NCI-H146 treated with DMSO at 0.1 percent for 48 hours (cell line): ENCODE results near the gene DBNL.

Source experiments
- DNase-seq: peaks from one replicate; lab custom pipeline; 2025; ENCODE audit not compliant: unreplicated experiment; lab: John Stamatoyannopoulos, UW

The DBNL gene

DNA sequence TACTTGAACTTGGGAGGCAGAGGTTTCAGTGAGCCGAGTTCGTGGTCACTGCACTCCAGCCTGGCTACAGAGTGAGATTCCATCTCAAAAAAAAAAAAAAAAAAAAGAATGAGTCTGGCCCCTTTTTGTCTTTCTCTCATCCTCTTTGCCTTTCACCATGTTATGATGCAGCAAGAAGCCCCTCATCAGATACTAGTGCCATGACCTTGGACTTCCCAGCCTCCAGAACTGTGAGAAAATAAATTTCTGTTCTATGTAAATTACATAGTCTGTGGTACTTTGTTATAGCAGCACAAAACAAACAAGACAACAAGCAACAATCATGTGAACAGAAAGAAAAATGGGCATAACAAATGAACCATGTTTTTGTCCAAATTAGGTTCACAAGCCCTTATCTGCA lies 2.3 kb upstream of the DBNL start:
- DNase-seq, result no peak

GRCh38 chr7:44043902-44044301 lies 600 bp upstream of the DBNL start:
- no peak for DNase-seq

GRCh38 chr7:44045226-44046014 lies 918 bp downstream of the DBNL start:
- no peak for DNase-seq

- DNase-seq, result no peak
Observed at GRCh38 chr7:44046321-44047061, 2.0 kb downstream of the DBNL start.

GRCh38 chr7:44048031-44048795 lies 3.7 kb downstream of the DBNL start:
- DNase-seq, result no peak

GRCh38 chr7:44050121-44050914 lies 5.8 kb downstream of the DBNL start:
- no peak for DNase-seq

- no peak for DNase-seq
Observed at GRCh38 chr7:44050915-44051560, 6.5 kb downstream of the DBNL start.

DNA sequence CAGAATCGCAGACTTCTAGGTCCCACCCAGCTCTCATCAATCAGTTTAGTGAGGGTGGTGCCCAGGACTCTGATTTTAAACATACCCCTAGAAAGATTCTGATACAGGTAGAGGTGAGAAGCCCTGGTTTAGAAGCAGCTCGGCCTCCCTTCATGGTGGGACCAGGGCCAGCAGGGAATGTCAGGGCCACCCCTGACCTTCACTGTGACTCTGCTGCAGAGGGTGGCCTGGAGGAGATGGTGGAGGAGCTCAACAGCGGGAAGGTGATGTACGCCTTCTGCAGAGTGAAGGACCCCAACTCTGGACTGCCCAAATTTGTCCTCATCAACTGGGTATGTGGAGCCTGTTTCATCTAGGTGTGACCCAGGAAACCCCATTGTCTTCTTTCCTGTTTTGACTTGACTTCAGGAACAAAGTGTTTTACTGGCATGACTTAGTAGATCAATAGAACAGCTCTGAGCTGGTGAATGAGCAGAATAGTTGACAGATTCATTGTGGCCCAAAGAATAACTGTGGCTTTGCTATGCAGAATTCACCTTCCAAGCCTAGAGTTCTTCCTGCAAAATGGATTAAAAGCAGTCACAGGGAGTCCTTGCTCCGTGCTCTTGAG lies 7.2 kb downstream of the DBNL start:
- DNase-seq, result no peak

DNA sequence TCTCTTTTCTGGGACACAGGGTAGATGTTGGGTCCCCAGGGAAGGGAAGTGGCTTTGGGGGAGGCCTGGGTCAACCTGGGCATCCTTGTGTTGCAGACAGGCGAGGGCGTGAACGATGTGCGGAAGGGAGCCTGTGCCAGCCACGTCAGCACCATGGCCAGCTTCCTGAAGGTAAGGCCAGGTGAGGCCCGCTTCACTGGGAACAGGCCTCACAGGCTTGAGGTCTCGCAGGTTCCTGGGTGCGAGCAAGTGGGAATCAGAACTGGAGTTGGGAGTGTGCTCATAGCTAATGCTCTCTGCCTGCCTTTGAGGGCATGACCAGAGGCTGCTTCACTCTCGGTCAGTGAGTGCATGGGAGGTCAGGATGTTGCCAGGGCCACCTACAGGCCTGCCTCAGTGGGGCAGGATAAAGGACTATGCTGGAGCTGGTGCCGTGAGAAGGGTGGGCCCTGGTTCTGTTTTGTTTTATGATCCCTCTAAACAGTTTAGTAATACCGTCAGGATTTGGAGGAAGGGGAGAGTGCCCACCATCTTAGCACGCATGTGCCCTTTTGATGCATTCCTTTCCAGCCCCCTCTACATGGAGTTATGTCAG lies 8.4 kb downstream of the DBNL start:
- DNase-seq, result no peak

DNA sequence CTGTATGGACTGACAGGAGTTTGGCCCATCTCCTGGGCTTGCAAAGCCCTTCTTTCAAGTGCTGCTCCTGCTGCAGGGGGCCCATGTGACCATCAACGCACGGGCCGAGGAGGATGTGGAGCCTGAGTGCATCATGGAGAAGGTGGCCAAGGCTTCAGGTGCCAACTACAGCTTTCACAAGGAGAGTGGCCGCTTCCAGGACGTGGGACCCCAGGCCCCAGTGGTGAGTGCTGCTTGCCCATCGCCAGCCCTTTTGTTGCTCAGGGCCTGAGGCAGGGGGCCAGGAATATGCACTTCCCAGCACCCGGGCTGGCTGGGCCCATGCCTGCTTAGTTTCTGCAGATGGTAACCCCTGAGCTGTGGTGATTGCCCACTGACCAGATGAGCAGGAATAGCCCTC lies 12.2 kb downstream of the DBNL start:
- no peak for DNase-seq

DNA sequence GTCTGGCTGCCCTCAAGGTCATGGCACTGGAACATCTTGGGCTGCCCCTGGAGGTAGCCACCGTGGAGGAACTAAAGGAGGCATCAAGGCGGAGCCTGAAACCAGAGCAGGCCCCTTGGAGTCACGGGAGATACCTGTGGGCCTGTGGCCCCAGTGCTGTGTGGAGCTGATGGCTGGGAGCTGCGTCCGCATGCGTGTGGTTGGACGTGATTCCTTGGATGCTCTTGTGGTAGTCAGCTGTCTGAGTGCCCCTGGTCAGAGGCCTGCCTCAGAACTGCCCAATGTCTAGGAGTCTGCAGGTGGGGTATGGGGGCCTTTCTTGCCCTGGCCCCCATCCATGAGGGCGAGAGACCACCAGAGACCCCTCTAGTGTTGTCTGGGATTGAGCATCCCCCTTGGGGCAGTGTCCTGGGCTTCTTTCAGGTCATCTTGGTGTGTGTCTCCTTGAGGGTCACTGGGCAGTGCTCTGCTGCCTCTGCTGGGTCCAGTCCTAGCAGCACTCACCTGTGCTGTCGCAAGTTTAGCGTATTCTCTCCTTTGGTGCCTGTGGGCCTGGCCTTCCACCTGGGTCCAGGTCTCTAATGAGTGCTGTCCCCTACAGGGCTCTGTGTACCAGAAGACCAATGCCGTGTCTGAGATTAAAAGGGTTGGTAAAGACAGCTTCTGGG lies 12.8 kb downstream of the DBNL start:
- no peak for DNase-seq

- DNase-seq, result no peak
Observed at GRCh38 chr7:44057849-44058758, 13.6 kb downstream of the DBNL start.

DNA sequence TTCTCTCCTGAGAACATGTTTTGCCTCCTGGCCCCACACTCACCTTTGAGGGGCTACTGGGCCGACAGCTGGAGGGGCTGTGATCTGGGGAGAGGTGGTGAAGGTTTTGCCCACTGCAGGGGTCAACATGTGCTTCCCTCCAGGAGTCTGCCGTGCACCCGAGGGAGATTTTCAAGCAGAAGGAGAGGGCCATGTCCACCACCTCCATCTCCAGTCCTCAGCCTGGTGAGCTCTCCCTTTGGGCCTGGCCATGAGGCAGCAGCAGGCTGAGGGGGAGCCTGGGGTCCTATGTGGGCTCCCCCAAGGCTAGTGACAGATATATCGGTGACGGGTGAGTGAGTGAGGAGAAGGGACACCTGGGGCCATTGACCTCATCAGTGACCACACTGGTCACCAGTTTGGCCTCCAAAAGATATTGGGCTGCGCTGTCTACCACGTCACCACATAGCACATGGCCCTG lies 14.3 kb downstream of the DBNL start:
- DNase-seq, result no peak

DNA sequence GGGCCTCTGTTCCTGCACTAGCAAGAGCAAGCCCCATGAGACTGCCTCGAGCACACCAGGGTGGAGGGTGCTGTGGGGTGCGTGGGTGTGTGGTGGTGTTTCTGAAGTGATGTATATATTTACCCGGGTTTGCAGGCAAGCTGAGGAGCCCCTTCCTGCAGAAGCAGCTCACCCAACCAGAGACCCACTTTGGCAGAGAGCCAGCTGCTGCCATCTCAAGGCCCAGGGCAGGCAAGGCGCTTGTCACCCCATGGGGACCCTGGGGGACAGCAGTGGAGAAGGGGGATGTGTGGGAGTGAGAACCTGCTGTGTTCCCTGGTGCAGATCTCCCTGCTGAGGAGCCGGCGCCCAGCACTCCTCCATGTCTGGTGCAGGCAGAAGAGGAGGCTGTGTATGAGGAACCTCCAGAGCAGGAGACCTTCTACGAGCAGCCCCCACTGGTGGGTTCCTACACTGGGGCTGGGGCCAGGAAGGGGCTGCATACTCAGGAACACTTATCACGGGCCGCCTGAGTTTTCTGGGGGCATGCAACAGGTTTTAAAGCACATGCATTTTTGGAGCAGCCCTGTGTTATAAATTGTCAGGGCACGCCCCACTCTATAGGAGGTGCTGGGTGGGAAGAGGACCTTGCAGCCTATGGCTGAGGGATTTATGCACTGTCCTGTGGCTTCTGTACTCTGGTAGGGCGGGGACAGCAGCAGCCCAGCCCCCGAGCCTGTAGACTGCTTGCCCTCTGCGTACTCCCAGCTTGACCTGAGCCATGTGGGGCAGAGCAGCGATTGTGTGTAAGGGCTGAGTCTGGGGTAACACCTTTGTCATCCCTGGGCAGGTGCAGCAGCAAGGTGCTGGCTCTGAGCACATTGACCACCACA lies 15.0 kb downstream of the DBNL start:
- DNase-seq, result no peak

DNA sequence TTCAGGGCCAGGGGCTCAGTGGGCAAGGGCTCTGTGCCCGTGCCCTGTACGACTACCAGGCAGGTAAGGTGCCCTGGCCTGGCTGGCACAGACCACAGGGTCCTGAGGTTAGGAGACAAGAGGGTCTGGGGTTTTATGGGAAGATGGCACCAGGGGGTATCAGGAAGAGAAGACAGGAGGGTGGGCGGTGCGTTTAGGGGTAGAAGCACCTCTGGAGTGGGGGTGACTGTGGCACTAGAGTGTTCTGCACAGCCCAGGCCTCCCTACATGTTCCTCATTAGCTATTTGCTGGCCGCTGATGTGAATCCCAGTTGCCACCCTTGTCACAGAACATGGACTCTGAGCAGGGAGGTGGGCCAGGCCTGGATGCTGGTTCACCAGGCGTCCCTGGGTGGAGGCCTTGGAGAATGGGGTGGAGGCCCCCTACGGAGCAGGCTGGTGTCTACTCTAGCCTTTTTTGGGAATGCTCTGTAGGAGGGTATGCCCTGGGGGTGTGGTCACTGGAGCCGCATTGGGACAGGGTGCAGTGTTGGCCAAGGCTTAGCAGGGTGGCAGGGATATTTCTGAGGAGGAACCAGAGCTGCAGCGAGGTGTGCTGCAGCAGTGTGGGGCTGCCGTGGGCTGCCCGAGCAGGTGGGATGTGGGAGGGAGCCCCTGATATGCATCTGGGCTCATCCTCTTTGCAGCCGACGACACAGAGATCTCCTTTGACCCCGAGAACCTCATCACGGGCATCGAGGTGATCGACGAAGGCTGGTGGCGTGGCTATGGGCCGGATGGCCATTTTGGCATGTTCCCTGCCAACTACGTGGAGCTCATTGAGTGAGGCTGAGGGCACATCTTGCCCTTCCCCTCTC lies 15.8 kb downstream of the DBNL start:
- DNase-seq, result no peak
